NCI-H1436 treated with DMSO at 0.1 percent for 48 hours (cell line): ENCODE results near the gene SLC8A2.
"Not testable (repeated sequence)": the region's sequence is repeated elsewhere in the genome, so short reads cannot be mapped to it uniquely, and the experiment has no call there.

ENCODE experiments used
- DNase-seq: peaks from one replicate; lab custom pipeline; 2025; lab: John Stamatoyannopoulos, UW

The SLC8A2 gene

DNA sequence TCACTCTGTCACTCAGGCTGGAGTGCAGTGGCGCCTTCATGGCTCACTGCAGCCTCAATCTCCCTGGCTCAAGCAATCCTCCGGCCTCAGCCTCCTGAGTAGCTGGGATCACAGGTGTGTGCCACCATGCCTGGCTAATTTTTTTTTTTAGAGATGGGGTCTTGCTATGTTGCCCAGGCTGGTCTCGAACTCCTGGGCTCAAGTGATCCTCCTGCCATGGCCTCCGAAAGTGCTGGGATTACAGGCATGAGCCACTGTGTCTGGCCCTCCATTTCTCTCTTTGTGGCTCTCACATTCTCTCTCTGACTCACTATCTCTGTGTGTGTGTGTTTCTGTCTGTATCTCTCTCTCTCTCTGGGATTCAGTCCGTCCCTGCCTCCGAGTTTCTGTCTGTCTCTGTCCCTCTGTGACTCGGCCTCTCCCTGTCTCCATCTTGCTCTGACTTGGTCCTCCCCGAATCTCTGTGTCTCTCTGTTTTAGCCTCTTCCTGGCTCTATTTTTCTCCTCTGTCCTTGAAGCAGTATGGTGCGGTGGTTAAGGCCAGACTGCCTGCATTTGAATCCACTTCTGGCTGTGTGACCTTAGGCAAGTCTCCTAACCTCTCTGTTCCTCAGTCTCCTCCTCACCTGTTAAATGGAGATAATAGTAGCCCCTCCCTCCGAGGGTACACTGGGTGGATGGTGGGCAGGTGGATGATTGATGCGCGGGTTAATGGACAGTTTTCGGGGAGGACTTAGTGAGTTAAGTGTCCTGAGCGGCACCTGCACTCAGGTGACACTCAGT, 63.3 kb downstream of the SLC8A2 start:
- DNase-seq = no peak

DNA sequence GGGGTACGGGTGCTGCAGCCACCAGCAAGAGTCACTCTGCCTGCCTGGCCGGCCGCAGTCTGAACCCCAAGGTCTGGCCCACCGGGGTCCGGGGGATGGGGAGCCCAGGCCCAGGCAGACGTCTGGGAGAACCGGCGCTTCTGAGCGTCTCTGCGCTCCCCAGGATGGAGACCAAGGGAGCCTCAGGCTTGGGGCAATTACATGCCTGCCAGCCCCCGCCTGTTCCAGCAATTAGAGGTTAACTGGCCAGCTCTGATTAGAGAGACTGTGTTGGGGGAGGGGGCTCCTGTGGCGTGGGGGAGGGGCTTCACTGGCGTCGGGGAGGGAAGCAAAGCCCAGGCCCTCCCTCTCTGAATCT, 64.3 kb downstream of the SLC8A2 start:
- no peak for DNase-seq

DNA sequence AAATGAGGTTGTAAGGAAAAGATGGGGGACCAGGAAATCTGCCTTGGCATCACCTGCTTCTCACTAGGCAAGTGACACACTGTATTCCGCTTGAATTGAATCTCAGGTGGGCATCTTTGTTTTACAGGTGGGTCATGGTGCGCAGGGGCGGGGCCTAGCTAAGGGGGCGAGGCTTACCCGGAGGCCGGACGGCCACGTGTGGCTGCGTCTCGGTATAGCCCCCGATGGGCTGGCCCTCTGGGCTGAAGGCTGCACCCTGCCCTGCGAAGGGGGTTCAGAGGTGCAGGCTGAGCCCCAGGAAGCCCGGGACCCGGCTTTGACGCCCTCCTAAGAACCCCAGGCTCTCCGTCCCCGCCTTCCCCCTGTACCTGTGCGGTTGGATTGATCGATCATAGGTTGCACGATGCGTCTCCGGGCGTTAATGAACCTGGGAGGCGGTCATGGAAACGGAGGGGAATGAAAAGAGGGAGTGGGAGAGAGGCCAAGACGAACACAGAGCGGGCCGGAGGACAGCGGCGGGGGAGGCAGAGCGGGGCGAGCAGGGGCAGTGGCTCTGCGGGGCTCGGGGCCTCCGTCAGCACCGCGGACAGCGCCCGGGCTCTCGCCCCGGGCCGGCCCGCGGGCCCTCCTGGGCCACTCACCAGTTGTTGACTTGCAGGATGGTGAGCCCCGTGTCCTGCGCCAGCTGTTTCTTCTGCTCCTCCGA, 64.8 kb downstream of the SLC8A2 start:
- DNase-seq = no peak

DNA sequence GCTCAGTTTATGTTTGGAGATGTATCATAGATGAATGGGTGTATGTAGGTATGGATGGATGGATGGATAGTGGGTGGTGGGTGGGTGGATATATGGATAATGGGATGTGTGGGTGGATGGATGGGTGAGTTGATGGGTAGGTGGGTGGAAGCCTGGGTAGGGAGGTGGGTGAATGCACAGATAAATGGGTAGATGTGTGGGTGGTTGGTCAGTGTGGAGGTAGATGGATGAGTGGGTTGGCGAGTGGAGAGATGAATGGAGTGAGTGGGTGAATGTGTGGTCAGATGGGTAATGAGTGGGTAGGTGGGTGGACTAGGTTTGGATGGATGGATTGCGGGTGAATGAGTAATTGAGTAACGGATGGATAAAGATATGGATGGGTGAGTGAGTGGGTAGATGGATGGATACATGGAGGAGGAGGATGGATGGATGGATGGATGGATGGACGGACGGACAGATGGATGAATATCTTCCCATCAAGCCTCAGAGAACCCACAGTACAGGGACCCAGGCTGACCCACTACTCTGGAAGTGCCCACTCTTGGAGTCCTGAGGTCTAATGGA, 65.8 kb downstream of the SLC8A2 start:
- no peak for DNase-seq

DNA sequence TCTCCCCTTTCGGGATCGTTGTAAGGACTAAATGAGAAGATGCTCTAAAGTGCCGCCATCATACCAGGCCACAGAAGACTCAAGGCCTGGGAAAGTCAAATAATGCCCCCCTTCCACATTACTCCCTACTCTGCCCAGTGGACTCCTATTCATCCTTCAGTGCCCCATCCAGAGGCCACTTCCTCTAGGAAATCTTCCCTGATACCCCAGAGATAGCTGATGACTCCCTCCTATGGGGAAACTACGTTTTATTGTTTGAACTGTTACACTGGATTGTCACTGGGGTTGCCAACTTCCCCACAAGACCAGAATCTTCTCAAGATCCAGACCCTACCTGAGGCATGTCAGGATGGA, 66.5 kb downstream of the SLC8A2 start:
- no peak for DNase-seq

DNA sequence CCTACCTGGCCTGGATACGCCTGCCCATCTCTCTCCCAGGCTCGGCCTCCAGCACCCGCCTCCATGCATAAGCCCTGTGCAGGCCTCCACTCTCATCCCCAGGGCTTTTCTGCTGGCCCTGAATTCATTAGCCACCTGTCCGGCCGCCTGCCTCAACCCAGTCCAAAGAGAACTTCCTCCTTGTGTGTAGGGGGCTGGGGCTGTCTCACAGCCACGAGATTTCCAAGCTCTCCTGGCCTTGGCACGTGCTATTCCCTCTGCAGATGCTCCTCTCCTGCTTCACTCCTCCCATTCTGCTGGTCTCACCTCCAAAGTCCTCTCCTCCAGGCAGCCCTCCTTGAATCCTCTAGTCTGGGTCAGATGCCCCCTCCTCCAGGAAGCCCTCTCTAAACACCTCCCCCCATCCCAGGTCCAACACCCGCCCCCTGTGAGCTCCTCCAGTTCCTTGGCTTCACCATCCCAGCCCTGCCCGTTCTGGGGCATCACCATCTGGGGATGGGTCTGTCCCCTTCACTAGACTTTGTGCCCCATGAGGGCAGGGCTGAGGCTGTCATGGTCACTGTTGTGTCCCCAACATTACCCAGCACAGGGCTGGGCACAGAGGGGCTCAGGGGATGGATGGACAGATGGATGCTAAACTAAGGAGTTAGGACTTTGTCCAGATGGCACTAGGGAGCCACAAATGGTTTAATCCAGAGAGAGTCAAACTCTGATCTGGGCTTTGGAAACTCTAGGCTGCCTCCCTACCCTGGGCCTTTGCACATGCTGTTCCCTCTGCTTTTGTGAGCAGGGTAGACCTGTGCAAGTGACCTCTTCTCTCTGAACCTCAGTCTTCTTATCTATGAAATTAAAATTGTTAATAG, 67.1 kb downstream of the SLC8A2 start:
- DNase-seq = no peak

DNA sequence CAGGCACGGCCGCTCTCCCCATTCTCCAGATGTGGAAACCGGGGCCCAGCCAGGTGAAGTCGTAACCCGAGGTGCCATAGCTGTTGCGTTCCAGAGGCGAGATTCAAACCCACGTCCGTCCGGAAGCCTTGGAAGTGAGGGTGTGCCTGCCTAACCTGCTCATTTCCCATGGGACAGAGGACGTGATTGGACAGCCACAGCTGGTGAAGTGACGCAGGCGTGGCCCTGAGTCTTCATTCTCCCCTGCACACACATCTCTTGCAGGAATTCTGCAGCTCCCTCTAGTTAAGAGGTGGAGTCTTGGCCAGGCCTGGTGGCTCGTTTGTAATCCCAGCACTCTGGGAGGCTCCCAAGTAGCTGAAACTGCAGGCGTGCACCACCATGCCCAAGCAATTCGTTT, 69.2 kb downstream of the SLC8A2 start:
- DNase-seq = no peak

DNA sequence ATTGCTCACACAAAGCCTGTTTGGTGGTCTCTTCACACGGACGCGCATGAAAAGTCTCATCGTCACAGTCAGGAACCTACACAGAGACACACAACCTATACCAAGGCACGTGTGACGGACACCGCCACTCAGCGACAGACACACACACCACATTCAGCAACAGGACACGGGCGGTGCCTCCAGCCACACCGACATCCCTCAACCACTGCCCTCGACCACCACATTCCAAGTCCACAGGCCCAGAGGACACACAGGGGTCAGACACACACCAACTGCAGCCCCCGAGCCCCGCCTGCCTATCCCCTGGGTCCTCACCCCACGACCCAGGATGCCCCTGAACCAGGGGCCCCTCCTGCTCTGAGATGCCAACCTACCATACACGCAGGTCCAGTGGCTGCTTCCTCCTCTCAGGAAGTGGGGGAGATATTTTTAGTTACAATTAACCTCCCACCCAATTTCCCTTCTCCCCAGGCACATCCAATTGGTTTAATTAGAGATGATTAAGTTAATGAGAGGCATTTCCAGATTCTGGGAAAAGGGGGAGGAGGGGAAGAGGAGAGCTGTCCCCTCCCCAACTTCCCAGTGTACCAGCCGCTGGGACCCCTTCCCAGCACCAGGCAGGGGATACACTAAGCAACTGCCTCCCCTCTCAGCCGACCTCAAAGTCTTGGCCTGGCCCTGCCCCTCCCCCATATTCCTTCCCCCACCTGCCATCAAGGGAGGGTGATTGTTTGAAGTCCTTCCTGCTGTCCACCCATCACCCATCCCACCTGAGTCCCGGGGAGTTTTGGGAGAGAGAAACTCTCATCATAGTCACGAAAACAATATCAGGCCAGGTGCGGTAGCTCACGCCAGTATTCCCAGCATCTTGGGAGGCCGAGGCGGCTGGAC, 72.7 kb downstream of the SLC8A2 start:
- DNase-seq = no peak

DNA sequence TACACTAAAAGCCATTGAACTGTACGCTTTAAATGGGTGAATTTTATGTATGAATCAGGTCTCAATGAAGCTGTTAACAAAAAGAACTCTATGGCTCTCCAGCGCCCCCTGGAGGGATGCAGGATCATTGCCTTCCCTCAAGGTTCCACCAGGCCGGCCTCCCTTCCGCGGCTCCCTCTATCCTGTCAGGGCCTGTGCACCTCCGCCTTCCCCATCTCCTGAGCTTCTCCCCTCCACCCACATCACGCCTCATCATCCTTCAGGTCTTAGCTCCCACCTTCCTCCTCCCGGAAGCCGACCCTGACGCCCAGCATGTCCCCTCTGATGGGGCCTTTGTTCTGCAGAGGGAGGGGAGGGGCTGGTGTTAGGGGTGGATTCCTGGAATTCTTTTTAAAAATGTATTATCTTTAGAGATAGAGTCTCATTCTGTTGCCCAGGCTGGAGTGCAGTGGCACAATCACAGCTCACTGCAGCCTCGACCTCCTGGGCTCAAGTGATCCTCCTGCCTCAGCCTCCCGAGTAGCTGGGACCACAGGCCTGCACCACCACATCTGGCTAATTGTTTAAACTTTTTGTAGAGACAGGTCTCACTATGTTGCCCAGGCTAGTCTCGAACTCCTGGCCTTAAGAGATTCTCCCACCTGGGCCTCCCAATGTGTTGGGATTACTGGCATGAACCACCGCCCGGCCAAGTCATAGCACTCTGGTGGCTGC, 80.0 kb downstream of the SLC8A2 start:
- no peak for DNase-seq

DNA sequence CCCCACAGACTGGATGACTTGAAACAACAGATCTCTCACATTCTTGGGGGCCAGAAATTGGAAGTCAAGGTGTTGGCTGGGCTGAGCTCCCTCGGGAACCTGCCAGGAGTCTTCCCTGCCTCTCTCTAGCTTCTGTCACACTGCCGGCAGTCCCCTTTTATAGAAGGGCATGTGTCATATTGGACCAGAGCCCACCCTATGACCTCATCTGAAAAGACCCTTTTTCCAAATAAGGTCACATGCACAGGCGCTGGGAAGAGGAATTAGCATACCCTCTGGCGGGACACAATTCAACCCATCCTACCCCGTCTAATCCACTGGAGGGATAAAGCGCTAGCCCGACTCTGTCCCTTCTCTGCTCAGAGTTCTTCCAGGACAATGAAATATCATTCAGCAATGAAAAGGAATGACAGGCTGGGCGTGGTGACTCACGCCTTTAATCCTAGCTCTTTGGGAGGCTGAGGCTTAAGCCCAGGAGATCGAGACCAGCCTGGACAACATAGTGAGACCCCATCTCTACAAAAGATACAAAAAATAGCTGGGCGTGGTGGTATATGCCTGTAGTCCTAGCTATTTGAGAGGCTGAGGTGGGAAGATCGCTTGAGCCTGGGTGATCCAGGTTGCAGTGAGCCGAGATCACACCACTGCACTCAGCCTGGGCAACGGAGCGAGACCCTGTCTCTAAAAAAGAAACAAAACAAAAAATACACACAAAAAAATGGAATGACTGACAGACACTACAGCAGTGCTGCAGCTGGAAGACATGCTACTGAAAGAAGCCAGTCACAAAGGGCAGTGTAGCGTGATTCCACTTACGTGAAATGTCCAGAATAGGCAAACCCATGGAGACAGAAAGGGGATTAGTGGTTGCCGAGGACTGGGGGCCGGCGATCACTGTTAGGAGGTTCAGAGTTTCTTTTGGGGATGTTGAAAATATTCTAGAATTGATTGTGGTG, 80.9 kb downstream of the SLC8A2 start:
- DNase-seq = no peak

DNA sequence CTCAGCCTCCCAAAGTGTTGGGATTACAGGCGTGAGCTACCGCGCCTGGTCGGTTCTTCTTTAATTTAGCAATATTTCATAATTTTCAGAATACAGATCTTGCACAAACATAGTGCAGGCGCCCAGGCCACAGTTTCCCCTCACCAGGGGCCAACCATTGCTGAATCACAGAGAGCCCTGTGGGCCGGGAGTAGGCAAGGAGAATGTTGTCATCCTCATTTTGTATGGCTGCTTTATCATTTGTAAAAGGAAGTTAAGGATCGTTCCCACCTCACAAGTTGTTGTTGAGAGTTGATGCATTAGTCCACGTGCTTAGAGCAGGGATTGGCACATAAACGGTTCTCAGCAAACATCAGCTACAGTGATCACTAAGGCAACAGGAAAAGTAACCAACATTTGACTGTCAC, 82.5 kb downstream of the SLC8A2 start:
- no peak for DNase-seq

DNA sequence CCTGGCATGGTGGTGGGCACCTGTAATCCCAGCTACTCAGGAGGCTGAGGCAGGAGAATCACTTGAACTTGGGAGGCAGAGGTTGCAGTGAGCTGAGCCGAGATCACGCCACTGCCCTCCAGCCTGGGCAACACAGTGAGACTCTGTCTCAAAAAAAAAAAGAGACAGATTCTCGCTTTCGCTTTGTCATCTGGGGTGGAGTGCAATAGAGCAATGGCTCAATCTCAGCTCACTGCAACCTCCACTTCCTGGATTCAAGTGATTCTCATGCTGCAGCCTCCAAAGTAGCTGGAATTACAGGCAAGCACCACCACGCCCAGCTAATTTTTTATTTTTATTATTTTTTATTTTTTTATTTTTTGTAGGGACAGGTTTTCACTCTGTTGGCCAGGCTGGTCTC, 83.0 kb downstream of the SLC8A2 start:
- not testable (repeated sequence) for DNase-seq

DNA sequence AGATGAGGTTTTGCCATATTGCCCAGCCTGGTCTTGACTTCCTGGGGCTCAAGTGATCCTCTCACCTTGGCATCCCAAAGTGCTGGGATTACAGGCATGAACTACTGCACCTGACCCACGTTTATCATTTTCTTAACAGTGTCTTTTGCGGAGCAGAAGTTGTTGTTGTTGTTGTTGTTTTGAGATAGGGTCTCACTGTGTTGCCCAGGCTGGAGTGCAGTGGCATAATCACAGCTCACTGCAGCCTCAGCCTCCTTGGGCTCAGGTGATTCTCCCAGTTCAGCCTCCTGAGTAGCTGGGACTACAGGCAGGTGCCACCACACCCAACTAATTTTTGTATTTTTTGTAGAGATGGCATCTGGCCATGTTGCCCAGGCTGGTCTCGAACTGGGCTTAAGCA, 84.1 kb downstream of the SLC8A2 start:
- DNase-seq = not testable (repeated sequence)

DNA sequence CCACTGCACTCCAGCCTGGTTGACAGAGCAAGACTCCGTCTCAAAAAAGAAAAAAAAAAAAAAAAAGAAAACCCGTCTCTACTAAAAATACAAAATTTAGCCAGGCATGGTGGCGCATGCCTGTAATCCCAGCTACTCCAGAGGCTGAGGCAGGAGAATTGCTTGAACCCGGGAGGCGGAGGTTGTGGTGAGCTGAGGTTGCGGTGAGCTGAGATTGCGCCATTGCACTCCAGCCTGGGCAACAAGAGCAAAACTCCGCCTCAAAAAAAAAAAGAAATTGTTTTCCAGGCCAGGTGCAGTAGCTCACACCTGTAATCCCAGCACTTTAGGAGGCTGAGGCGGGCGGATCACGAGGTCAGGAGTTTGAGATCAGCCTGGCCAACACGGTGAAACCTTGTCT, 85.1 kb downstream of the SLC8A2 start:
- DNase-seq = not testable (repeated sequence)

DNA sequence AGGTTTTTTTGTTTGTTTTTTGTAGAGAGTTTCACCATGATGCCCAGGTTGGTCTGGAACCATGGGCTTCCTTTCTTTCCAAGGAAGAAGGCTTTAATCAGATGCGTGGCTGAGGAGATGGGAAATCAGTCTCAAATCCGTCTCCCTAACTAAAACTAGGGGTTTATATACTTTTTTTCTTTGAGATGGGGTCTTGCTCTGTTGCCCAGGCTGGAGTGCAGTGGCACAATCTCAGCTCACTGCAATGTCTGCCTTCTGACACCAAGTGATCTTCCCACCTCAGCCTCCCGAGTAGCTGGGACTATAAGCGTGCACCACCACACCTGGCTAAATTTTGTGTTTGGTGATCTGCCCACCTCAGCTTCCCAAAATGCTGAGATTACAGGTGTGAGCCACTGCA, 87.2 kb downstream of the SLC8A2 start:
- DNase-seq = not testable (repeated sequence)

DNA sequence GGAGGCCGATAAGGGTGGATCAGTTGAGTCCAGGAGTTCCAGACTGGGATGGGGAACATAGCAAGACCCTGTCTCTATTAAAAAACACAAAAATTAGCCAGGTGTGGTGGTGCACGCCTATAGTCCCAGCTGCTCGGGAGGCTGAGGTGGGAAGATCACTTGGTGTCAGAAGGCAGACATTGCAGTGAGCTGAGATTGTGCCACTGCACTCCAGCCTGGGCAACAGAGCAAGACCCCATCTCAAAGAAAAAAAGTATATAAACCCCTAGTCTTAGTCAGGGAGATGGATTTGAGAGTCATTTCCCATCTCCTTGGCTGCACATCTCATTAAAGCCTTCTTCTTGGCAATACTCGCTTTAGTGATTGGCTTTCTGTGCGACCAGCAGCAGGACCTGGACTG, 87.8 kb downstream of the SLC8A2 start:
- DNase-seq = not testable (repeated sequence)

DNA sequence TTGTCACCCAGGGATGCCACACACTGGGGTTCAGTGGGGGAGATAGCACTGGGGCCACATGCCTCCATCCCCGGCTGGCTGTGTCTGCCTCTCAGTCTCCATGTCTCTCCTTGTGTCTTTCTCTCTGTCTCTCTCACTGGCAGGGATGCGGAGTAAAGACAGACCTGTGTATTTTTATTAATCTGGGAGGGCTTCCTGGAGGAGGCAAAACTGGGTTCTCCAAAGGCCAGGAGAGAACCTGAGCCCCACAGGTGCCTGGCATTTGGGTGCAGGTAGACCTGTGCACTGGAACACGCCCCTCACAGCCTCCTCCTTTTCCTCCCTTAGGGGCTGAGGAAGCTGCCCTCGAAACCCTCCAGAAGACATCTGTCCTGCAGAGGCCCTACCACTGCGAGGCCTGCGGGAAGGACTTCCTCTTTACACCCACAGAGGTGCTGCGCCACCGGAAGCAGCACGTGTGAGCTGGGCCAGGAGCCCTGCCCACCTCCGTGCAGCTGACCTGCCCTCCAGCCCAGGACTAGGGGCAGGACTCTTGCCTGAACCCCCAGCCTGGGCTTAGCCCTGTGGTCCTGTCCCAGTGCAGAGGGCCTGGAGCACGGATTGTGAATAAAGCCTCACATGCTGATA, 89.9 kb downstream of the SLC8A2 start:
- no peak for DNase-seq

DNA sequence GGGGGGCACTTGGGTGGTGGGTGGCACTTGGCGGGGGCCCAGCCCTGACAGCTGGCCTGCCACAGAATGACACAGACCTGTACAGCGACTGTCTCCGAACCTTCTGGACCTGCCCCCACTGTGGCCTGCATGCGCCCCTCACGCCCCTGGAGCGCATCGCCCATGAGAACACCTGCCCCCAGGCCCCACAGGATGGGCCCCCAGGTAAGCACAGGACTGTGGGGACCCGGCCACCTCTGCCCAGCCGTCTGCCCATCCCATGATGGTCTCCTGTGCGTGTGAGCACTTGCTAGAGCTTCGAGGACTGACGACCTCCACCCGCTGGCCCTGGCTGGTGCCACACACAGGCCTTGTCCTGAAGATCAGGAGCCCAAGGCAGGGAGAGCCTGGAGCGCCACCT, 90.6 kb downstream of the SLC8A2 start:
- no peak for DNase-seq

DNA sequence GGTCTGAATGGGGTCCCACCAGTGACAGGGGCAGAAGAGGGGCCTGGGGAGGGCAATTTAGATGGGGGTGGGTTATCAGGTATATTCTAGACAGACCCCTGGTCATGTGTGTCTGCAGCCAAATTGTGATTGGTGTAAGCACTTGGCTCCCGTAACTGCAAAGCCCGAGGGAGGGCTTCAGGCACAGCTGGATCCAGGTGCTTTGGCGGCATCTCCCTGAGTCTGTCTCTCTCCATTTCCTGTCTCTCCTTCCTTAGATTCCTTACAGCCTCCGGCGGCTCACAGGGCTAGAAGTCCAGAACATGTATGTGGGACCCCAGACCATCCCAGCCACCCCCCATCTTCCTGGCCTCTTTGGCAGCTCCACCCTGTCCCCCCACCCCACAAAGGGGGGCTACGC, 91.1 kb downstream of the SLC8A2 start:
- no peak for DNase-seq
